Endodermal cell (in vitro differentiated cells): ENCODE data around the gene ATP11C. TPM values are rescaled to one million over a fixed set of nuclear protein-coding genes. Genes with fewer than 3 reads are reported as not detected.

Source experiments
- DNase-seq: peaks from one replicate; pipeline ENCODE4 v3.0.0-alpha.2; 2017
- H3K27ac ChIP-seq: 2 replicates; pipeline ENCODE4 v1.5.1; 2013; ENCODE audit warnings: mild to moderate bottlenecking, low read depth, low read length, moderate library complexity
- H3K27me3 ChIP-seq: 2 replicates; pipeline ENCODE4 v1.6.1; 2013; ENCODE audit warnings: mild to moderate bottlenecking, low read length, moderate library complexity; ENCODE audit not compliant: insufficient read depth, control insufficient read depth, poor library complexity, severe bottlenecking
- H3K36me3 ChIP-seq: 2 replicates; pipeline ENCODE4 v1.7.0; 2013; ENCODE audit warnings: mild to moderate bottlenecking, low read length, moderate library complexity; ENCODE audit not compliant: control insufficient read depth, insufficient read depth
- H3K4me1 ChIP-seq: one replicate; pipeline ENCODE4 v1.7.0; 2013; ENCODE audit warnings: low read length; ENCODE audit not compliant: control insufficient read depth, insufficient read depth
- H3K4me3 ChIP-seq: 2 replicates; pipeline ENCODE4 v1.5.1; 2013; ENCODE audit warnings: mild to moderate bottlenecking, low read length, moderate library complexity
- H3K9ac ChIP-seq: 2 replicates; pipeline ENCODE4 v1.6.1; 2013; ENCODE audit warnings: mild to moderate bottlenecking, low read length, moderate library complexity; ENCODE audit not compliant: poor library complexity, severe bottlenecking; ENCODE audit errors: extremely low read depth
- H3K9me3 ChIP-seq: 2 replicates; pipeline ENCODE4 v1.6.1; 2013; ENCODE audit warnings: mild to moderate bottlenecking, low read length, moderate library complexity; ENCODE audit not compliant: control insufficient read depth
- H3K27ac Mint-ChIP-seq: 2 replicates; pipeline ENCODE4 v1.8.0; 2020; ENCODE audit warnings: mixed read lengths
- H3K27me3 Mint-ChIP-seq: 2 replicates; pipeline ENCODE4 v1.8.0; 2021; ENCODE audit warnings: mild to moderate bottlenecking, mixed read lengths; ENCODE audit not compliant: insufficient read depth
- H3K36me3 Mint-ChIP-seq: 2 replicates; pipeline ENCODE4 v1.8.0; 2020; ENCODE audit warnings: low read depth, mixed read lengths
- H3K4me1 Mint-ChIP-seq: 2 replicates; pipeline ENCODE4 v1.8.0; 2020; ENCODE audit warnings: mixed read lengths
- H3K4me3 Mint-ChIP-seq: 2 replicates; pipeline ENCODE4 v1.8.0; 2020; ENCODE audit warnings: mild to moderate bottlenecking, moderate library complexity, mixed read lengths
- H3K9me3 Mint-ChIP-seq: 2 replicates; pipeline ENCODE4 v1.8.0; 2020; ENCODE audit warnings: mild to moderate bottlenecking, mixed read lengths
- CTCF ChIP-seq: fragments of 200-600 bp; sonication (generic); conservative IDR thresholded peaks from 2 replicates; pipeline ENCODE4 v1.5.0; 2021; ENCODE audit warnings: antibody characterized with exemption, mild to moderate bottlenecking
- WGBS, 2 experiments: methylation state at CpG; one replicate each; pipeline versions ENCODE4 v1.1.5 to v1.1.7; 2013; ENCODE audit warnings: missing lambda C conversion rate in 2 of 2, mixed read lengths in 1 of 2; ENCODE audit not compliant: insufficient coverage in 1 of 2, insufficient read length in 1 of 2; 5-methylcytosine and 5-hydroxymethylcytosine counted together
- total RNA-seq, 2 donors: library from RNA; stranded (reverse); fragmentation: NEBNext Ultra II Directional in 1 of 2; extraction: Animal tissue kit (Norgen Biotek cat#: 25700) in 1 of 2; gene quantifications; 2 replicates in 1 of 2; 3 replicates in 1 of 2; pipeline ENCODE4 v1.2.1, GENCODE V29; 2021

The ATP11C gene
- total RNA-seq, 2 donors from 2014 or later, result 62.9 to 114 TPM

- H3K4me3 ChIP-seq, result peak overlapping the region; percentile 7
- no peaks in the 10 kb centered on the region for H3K9me3 ChIP-seq
- H3K9ac ChIP-seq, result no peak overlapping the region
- Mint-ChIP-seq H3K27me3 (peaks cover 4% of the 10 kb centered on the region), H3K9me3 (no peaks in the 10 kb centered on the region), H3K4me3 (peak overlapping the region; percentile 42), H3K27ac (peak overlapping the region; percentile 86), H3K4me1 (peaks cover 79% of the 10 kb centered on the region), H3K36me3 (peaks cover 8% of the 10 kb centered on the region)
- no peak for TF ChIP-seq CTCF
- no peaks in the 10 kb centered on the region for H3K4me1 ChIP-seq
- no peaks in the 10 kb centered on the region for H3K36me3 ChIP-seq
- peaks cover 31% of the 10 kb centered on the region for H3K27me3 ChIP-seq
- DNase-seq, result no peak
- no peak overlapping the region for H3K27ac ChIP-seq
These were observed 101.8 kb downstream of the ATP11C start for GRCh38 chrX:139831017-139831416.

GRCh38 chrX:139828830-139829229 lies 104.0 kb downstream of the ATP11C start:
- TF ChIP-seq CTCF, result no peak
- Histone ChIP-seq H3K4me3 (no peak overlapping the region), H3K27ac (no peak overlapping the region), H3K27me3 (peaks cover 31% of the 10 kb centered on the region), H3K36me3 (no peaks in the 10 kb centered on the region), H3K9me3 (no peaks in the 10 kb centered on the region), H3K4me1 (no peaks in the 10 kb centered on the region), H3K9ac (no peak overlapping the region)
- Mint-ChIP-seq H3K4me1 (peaks cover 80% of the 10 kb centered on the region), H3K9me3 (no peaks in the 10 kb centered on the region), H3K27ac (no peak overlapping the region), H3K27me3 (peaks cover 4% of the 10 kb centered on the region), H3K36me3 (peaks cover 20% of the 10 kb centered on the region), H3K4me3 (no peak overlapping the region)
- WGBS, 2 experiments, result 100% methylated on average over 1 of the region's 1 CpG; no CpG with 5 or more reads in 1 of the 2 experiments
- DNase-seq, result no peak

GRCh38 chrX:139828033-139828432 lies 104.8 kb downstream of the ATP11C start:
- no peak overlapping the region for H3K27ac ChIP-seq
- Mint-ChIP-seq H3K27me3 (peaks cover 4% of the 10 kb centered on the region), H3K9me3 (no peaks in the 10 kb centered on the region), H3K4me3 (no peak overlapping the region), H3K27ac (no peak overlapping the region), H3K4me1 (peaks cover 72% of the 10 kb centered on the region), H3K36me3 (peaks cover 27% of the 10 kb centered on the region)
- WGBS, 2 experiments, result 100% methylated on average over 1 of the region's 1 CpG; no CpG with 5 or more reads in 1 of the 2 experiments
- H3K9ac ChIP-seq, result no peak overlapping the region
- DNase-seq, result no peak
- H3K4me1 ChIP-seq, result no peaks in the 10 kb centered on the region
- no peaks in the 10 kb centered on the region for H3K36me3 ChIP-seq
- peaks cover 31% of the 10 kb centered on the region for H3K27me3 ChIP-seq
- H3K9me3 ChIP-seq, result no peaks in the 10 kb centered on the region
- no peak for TF ChIP-seq CTCF
- H3K4me3 ChIP-seq, result no peak overlapping the region
